ENCODE measurements around the gene RPAP2. TPM values are rescaled to one million over a fixed set of nuclear protein-coding genes. Genes with fewer than 3 reads are reported as not detected.

Gene RPAP2
- total and polyA plus RNA-seq, 10 of the 15 experiments (the other 5 are each of a cell fraction or from before 2014, with no cell fraction given) = 11.4 to 39.5 (median 21.7) TPM

GRCh38 chr1:92442351-92442750 lies 143.5 kb downstream of the RPAP2 start:
- Histone ChIP-seq H3K36me3 (ENCODE audit: control insufficient read depth in 2 of 2, insufficient read depth in 2 of 2, low read length in 1 of 2) (no peaks in the 10 kb centered on the region), H3K9me3 (replicated peaks; ENCODE audit: control insufficient read depth, insufficient read depth, low read length) (no peaks in the 10 kb centered on the region), H3K27ac (ENCODE audit: control insufficient read depth, insufficient read depth) (no peak overlapping the region), H3K9ac (ENCODE audit: control insufficient read depth, insufficient read depth, low read length) (no peak overlapping the region), H3K4me3 (no peak overlapping the region), H2AFZ (ENCODE audit: control insufficient read depth, low read depth, low read length) (no peak overlapping the region), H4K20me1 (ENCODE audit: control insufficient read depth, insufficient read depth) (no peaks in the 10 kb centered on the region), H3K4me1 (ENCODE audit: control insufficient read depth, insufficient read depth, low read length) (no peaks in the 10 kb centered on the region), H3K27me3 (replicated peaks in 1 of 2; ENCODE audit: control insufficient read depth in 2 of 2, insufficient read depth in 2 of 2, low read length in 1 of 2) (peaks cover 0 to 2% of the 10 kb centered on the region in 2 experiments; a peak in 2 of 4 replicates), H3K4me2 (ENCODE audit: control insufficient read depth, insufficient read depth) (no peak overlapping the region), H3K79me2 (ENCODE audit: control insufficient read depth, insufficient read depth, low read length) (no peaks in the 10 kb centered on the region)
- ChIA-PET CTCF (interaction anchor here (0.8 to 2.1 kb wide), 2 partner anchors 18 to 132 kb away, joined by 3 to 5 read pairs; no protein-coding TSS in a partner anchor), RAD21 (ENCODE audit: unreplicated experiment) (interaction anchor here (0.8 kb wide), 1 partner anchor 36 kb away, joined by 3 read pairs; no protein-coding TSS in a partner anchor), SMC1A (ENCODE audit: uncharacterized antibody, unreplicated experiment) (interaction anchor here (0.7 to 1.0 kb wide), 5 partner anchors 13 to 132 kb away, joined by 3 to 4 read pairs (median 3); no protein-coding TSS in a partner anchor), POLR2A (no interaction called here)
- FAIRE-seq (no peak), DNase-seq (ENCODE audit: low read depth, low spot score) (no peak), ATAC-seq (no peak)
- no TSS peak for BruUV-seq (replicated peaks)
- no peak for TF ChIP-seq SIN3A (IDR thresholded peaks at IDR 0.05; ENCODE audit: low read depth, low read length)
- TF ChIP-seq E2F8 (IDR thresholded peaks at IDR 0.05; ENCODE audit: low read depth, partially characterized antibody) = no peak
- TF ChIP-seq ZNF217 (IDR thresholded peaks at IDR 0.05) = no peak
- TF ChIP-seq SMARCA5 (IDR thresholded peaks at IDR 0.05) = no peak
- TF ChIP-seq ZNF622 (IDR thresholded peaks at IDR 0.05) = no peak
- TF ChIP-seq BACH1 (IDR thresholded peaks at IDR 0.05; ENCODE audit: borderline replicate concordance) = no peak
- no peak for TF ChIP-seq GATAD2B (conservative IDR thresholded peaks at IDR 0.05; ENCODE audit: low read depth)
- TF ChIP-seq EGR1 (IDR thresholded peaks at IDR 0.05; ENCODE audit: borderline replicate concordance in 1 of 2, low read depth in 2 of 2, low read length in 2 of 2) = no peak
- TF ChIP-seq CHD2 (IDR thresholded peaks at IDR 0.05; ENCODE audit: borderline replicate concordance, low read depth, low read length) = no peak
- TF ChIP-seq SREBF2 (IDR thresholded peaks at IDR 0.05; ENCODE audit: low read length) = no peak
- intact Hi-C loops (cut with micrococcal nuclease; ENCODE audit: unreplicated experiment) (no loop called here), in situ Hi-C loops (cut with MboI) (no loop called here)
- WGBS (ENCODE audit: insufficient coverage, insufficient replicate concordance, low lambda C conversion rate, missing lambda C conversion rate) = 82% methylated on average over 5 of the region's 5 CpGs
